Parathyroid adenoma (tissue), 2 donors: ENCODE data around the gene CLCNKB.
"Not testable (repeated sequence)": the region's sequence is repeated elsewhere in the genome, so short reads cannot be mapped to it uniquely, and the experiment has no call there.

Experiments
- H2AFZ ChIP-seq: fragments of 300-600 bp; sonication (generic); one replicate; pipeline ENCODE4 v1.7.0; 2017; ENCODE audit warnings: antibody characterized with exemption, mild to moderate bottlenecking
- H3K27ac ChIP-seq: fragments of 300-600 bp; sonication (generic); one replicate; pipeline ENCODE4 v1.7.0; 2017
- H3K27me3 ChIP-seq: fragments of 300-600 bp; sonication (generic); one replicate; pipeline ENCODE4 v1.7.0; 2017; ENCODE audit warnings: low read length; ENCODE audit not compliant: control insufficient read depth, insufficient read depth
- H3K36me3 ChIP-seq: fragments of 300-600 bp; sonication (generic); one replicate; pipeline ENCODE4 v1.7.0; 2017; ENCODE audit warnings: low read length; ENCODE audit not compliant: control insufficient read depth, insufficient read depth
- H3K4me1 ChIP-seq: fragments of 300-600 bp; sonication (generic); one replicate; pipeline ENCODE4 v1.7.0; 2017; ENCODE audit warnings: control low read depth
- H3K4me2 ChIP-seq: fragments of 300-600 bp; sonication (generic); one replicate; pipeline ENCODE4 v1.7.0; 2017; ENCODE audit warnings: low read length
- H3K4me3 ChIP-seq: fragments of 300-600 bp; sonication (generic); one replicate; pipeline ENCODE4 v1.7.0; 2017; ENCODE audit warnings: low read depth, low read length
- H3K79me2 ChIP-seq: fragments of 300-600 bp; sonication (generic); one replicate; pipeline ENCODE4 v1.7.0; 2017; ENCODE audit warnings: control low read depth
- H3K9ac ChIP-seq: fragments of 300-600 bp; sonication (generic); one replicate; pipeline ENCODE4 v1.7.0; 2017; ENCODE audit warnings: mild to moderate bottlenecking
- H3K9me3 ChIP-seq: fragments of 300-600 bp; sonication (generic); one replicate; pipeline ENCODE4 v1.7.0; 2017; ENCODE audit warnings: low read length; ENCODE audit not compliant: control insufficient read depth
- CTCF ChIP-seq: fragments of 300-600 bp; sonication (generic); IDR thresholded peaks from one replicate; pipeline ENCODE4 v1.7.0; 2017; ENCODE audit warnings: antibody characterized with exemption, mild to moderate bottlenecking
- donor health status: primary hyperparathyroidism.

CLCNKB gene

GRCh38 chr1:15997637-15998280 lies 45.8 kb upstream of the CLCNKB start:
- Histone ChIP-seq H3K79me2 (no peaks in the 10 kb centered on the region), H3K4me3 (no peak overlapping the region)

GRCh38 chr1:15998929-15999328 lies 44.7 kb upstream of the CLCNKB start:
- TF ChIP-seq CTCF: no peak
- Histone ChIP-seq H2AFZ (no peak overlapping the region), H3K79me2 (no peaks in the 10 kb centered on the region), H3K4me3 (no peak overlapping the region), H3K36me3 (no peaks in the 10 kb centered on the region), H3K27ac (no peak overlapping the region), H3K9ac (no peak overlapping the region), H3K4me1 (no peaks in the 10 kb centered on the region), H3K4me2 (no peak overlapping the region), H3K27me3 (no peaks in the 10 kb centered on the region), H3K9me3 (no peaks in the 10 kb centered on the region)

More at GRCh38 chr1:15997637-15998280, 45.8 kb upstream of the CLCNKB start:
- Histone ChIP-seq H3K27me3 (no peaks in the 10 kb centered on the region), H2AFZ (no peak overlapping the region), H3K27ac (no peak overlapping the region), H3K9ac (no peak overlapping the region), H3K4me2 (no peak overlapping the region), H3K4me1 (no peaks in the 10 kb centered on the region), H3K36me3 (no peaks in the 10 kb centered on the region), H3K9me3 (no peaks in the 10 kb centered on the region)
- TF ChIP-seq CTCF: no peak

GRCh38 chr1:16001274-16001673 lies 42.3 kb upstream of the CLCNKB start:
- not testable (repeated sequence) for H3K4me3 ChIP-seq, H3K4me2 ChIP-seq, H3K4me1 ChIP-seq, H3K27me3 ChIP-seq, H3K36me3 ChIP-seq, H3K79me2 ChIP-seq, H2AFZ ChIP-seq, H3K27ac ChIP-seq, H3K9me3 ChIP-seq, H3K9ac ChIP-seq

- Histone ChIP-seq H3K27me3 (no peaks in the 10 kb centered on the region), H3K4me3 (no peak overlapping the region), H3K27ac (no peak overlapping the region), H3K36me3 (no peaks in the 10 kb centered on the region), H3K4me1 (no peaks in the 10 kb centered on the region), H3K79me2 (no peaks in the 10 kb centered on the region), H3K4me2 (no peak overlapping the region), H3K9me3 (no peaks in the 10 kb centered on the region), H3K9ac (no peak overlapping the region), H2AFZ (no peak overlapping the region)
- TF ChIP-seq CTCF: no peak
These were observed 38.0 kb upstream of the CLCNKB start for GRCh38 chr1:16005597-16005996.

- no peaks in the 10 kb centered on the region for H3K4me1 ChIP-seq
- no peaks in the 10 kb centered on the region for H3K9me3 ChIP-seq
- no peaks in the 10 kb centered on the region for H3K27me3 ChIP-seq
- H3K4me3 ChIP-seq: no peak overlapping the region
- no peak for TF ChIP-seq CTCF
- no peak overlapping the region for H2AFZ ChIP-seq
- no peak overlapping the region for H3K4me2 ChIP-seq
- no peak overlapping the region for H3K27ac ChIP-seq
- no peaks in the 10 kb centered on the region for H3K36me3 ChIP-seq
- no peak overlapping the region for H3K9ac ChIP-seq
- no peaks in the 10 kb centered on the region for H3K79me2 ChIP-seq
These were observed 37.6 kb upstream of the CLCNKB start for GRCh38 chr1:16006010-16006409.
